ENCODE results near the gene POLR1F.
A peak's percentile ranks its signal among the peaks of the same experiment; 100 is the strongest.
"Not testable (repeated sequence)": the region's sequence is repeated elsewhere in the genome, so short reads cannot be mapped to it uniquely, and the experiment has no call there.

The POLR1F gene, protein sequence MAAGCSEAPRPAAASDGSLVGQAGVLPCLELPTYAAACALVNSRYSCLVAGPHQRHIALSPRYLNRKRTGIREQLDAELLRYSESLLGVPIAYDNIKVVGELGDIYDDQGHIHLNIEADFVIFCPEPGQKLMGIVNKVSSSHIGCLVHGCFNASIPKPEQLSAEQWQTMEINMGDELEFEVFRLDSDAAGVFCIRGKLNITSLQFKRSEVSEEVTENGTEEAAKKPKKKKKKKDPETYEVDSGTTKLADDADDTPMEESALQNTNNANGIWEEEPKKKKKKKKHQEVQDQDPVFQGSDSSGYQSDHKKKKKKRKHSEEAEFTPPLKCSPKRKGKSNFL

DNA sequence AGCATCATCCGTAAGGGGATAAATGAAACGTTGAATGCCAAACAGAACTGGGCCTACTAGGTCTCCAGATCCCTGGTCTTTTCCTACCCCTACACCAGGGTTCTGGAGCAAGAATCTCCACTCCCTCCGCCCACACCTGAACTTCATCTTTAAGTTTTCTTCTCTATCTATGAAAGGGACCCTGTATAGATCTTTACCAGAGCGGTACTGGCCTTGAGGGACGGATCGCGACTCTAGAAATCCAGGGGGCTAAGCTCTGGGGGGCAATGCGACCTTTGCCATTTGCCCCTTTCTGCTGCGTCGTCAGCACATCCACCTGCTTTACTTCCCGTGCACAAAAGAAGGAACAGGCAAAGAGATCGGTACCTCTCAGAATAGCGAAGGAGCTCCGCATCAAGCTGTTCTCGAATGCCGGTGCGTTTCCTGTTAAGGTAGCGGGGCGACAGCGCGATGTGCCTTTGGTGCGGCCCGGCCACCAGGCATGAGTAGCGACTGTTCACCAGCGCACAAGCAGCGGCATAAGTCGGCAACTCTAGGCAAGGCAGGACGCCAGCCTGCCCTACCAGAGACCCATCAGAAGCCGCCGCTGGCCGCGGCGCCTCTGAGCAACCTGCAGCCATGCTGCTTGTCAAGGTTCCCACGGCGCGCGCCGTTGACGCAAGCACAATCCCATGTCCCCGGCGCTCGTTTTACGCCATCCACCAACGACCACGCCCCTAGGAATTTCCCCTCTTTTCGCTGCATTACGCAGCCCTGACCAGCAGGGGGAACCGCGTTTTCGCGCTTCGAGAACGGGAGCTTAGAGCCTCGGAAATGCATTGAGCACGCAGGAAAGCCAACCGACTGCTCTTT, at the start of gene POLR1F:
Gene POLR1F (minus strand): TSS at position 641 of the 852 bp plus-strand sequence. CDS start 21 bp downstream, at position 620.
- peak; percentile 97 for DNase-seq

DNA sequence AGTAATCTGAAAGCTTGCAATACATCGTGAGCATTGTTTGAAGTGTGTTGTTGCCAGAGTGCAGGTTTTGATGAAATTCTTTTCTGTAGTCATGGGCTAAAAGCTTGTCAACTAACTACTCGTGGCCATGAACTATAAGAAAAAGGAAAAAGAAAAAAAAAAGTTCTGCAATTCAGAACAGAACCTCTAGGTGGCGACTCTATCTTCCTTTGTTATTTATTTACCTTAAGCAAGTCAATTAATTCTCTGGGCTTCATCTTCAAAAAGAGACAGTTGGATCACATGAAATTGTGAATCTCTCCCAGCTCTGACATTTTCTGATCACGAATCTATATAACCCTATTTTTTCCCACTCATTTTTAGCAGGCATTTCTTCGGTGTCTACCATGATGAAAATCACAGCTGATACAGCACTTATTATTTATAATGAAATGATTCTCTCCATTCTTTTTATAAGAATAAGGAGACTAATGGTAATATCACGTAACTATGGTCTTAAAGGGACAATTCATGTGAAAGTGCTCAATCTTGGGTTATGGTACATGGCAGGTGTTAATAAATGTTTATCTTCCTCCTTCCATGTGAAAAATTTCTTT, 45.8 kb upstream of the POLR1F start:
- DNase-seq = no peak

DNA sequence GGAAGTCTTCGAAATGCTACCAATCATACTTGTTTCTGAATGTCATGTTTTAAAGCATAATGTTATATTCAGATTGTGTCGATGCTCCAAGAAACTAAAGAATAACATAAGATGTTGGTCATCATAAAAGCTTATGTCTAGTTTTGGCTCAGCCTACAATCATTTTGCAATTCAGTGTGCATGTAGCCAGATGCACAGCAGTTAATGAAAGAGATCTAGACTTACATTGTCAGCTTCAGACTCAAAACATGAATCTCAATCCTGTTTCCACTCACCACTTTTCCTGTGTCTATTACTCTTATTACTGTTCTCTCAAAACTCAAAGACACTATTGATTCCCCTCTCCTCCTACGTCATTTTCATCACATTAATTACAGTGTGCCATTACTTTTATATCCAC, 43.2 kb upstream of the POLR1F start:
- no peak for DNase-seq

GRCh38 chr7:19749658-19750057, 40.8 kb upstream of the POLR1F start:
- DNase-seq = no peak

- DNase-seq = no peak
Measured at GRCh38 chr7:19747740-19748339, 39.0 kb upstream of the POLR1F start.

DNA sequence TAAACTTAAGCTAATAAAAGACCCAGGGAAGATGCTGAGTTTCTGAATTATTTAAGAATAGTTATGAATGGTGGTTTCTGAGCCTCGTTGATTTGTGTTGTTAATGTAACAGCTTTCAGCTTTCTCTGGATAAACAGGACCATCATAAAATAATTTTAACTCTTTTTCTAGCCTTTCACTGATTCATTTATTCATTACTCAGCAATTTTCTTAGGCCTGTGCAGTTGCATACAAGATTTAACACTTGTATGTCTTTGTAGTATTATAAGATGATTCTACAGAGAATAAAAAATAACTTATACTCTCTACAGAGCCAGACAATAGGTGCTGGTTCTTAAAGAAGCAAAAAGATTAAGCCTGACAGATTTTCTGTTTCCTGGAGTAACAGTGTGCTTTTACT, 35.2 kb upstream of the POLR1F start:
- DNase-seq = no peak

- no peak for DNase-seq
Measured at GRCh38 chr7:19728716-19729115, 19.9 kb upstream of the POLR1F start.

DNA sequence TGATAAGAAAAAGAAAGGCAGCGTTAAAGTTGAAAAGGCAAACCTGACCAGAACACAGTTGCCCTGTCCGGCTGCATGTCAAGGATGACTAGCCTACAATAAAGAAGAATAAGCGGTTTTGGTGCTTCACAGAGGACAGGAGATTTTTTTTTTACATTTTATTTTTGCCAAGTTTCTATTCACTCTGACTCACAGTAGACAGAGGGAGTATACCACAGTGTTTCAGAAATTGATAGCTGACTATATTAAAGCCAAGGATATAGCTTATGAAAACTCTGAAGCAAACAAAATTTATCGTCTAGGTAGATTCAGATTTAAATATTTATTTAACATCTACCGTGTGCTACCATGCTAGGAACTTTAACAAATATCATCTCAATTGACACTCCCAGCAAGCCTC, 16.9 kb upstream of the POLR1F start:
- DNase-seq = no peak

DNA sequence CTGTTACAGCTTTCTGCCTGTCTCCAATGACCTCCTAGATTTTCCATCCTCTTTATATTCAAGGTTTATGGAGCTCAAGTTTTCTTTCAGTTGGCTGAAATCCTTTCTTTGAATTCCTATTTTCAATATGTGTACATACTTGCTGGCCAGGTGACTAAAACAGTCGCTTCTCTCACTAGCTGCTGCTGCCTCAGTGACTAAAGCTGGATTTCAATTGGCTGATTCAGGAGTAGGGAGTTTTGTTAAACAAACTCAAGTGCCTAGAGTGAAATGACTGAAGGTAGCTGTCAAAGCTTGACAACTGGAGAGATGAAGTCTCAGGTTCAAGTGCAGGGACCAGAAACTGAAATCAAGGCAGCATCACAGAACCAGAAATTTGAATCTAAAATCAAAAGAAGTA, 6.7 kb upstream of the POLR1F start:
- no peak for DNase-seq

- no peak for DNase-seq
Measured at GRCh38 chr7:19713676-19714075, 4.8 kb upstream of the POLR1F start.

GRCh38 chr7:19709249-19709578, 377 bp upstream of the POLR1F start:
- no peak for DNase-seq

GRCh38 chr7:19707240-19707639, 1.6 kb downstream of the POLR1F start:
- DNase-seq = no peak

DNA sequence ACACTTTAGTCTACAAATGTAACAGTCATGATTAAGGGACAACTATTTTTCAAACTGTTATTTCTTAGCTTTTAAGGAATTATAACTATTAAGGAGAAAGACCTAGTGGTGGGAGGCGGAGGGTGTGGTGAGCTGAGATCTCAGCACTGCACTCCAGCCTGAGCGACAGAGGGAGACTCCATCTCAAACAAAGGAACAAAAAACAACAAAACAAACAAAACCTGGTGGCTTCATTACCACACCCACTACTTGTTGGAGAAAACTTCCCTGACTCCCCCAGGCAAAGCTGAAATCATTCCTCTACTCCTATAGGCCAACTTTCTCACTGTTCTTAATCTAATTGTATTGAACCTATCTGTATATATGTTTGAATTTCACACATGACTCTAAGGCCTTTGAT, 3.2 kb downstream of the POLR1F start:
- DNase-seq = no peak

DNA sequence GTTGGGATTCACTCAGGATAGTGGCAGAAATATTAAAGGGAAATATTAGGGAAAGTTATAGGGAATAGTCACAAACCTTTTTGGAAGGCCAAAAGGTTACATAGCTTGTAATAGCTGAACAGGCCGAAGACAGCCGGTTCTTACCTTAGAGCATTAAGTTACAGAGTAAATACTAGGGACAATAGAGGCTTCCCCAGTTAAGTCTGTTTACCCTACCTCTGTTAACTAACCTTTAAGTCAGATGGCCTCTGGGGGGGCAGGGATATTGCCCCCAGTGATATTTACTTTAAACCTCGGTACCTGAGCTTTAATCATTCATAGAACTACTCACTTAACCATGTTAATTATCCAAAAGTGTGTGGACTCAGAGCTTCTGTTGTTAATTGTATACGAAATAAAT, 7.4 kb downstream of the POLR1F start:
- DNase-seq = no peak

DNA sequence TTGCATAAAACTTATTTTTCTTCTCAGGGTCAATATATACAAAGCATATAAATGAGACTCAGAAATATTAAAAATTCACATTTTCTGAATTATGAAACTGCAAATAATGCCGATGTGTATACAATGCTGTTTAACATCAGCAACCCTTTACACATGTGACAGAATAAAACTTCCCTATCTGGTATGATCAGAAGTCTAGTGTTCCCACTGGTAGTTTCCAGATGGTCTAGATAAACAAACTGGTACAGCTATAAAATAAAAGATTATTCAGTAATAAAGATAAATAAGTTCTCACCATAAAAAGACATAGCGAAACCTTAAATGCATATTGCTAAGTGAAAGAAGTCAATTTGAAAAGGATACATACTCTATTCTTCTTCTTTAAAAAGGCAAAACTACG, 7.9 kb downstream of the POLR1F start:
- DNase-seq = no peak

DNA sequence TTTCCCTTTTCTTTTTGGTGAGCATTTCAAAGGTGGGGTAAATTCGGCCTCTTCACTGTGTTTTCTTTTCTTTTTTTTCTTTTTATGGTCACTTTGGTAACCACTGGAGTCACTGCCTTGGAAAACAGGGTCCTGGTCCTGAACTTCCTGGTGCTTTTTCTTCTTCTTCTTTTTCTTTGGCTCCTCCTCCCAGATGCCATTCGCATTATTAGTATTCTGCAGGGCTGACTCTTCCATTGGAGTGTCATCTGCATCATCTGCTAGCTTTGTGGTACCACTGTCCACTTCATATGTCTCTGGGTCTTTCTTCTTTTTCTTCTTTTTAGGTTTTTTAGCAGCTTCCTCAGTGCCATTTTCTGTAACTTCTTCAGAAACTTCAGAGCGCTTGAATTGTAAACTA, 10.5 kb downstream of the POLR1F start:
- no peak for DNase-seq

GRCh38 chr7:19696926-19697325, 11.9 kb downstream of the POLR1F start:
- no peak for DNase-seq

- no peak for DNase-seq
Measured at GRCh38 chr7:19692111-19692828, 16.6 kb downstream of the POLR1F start.

- DNase-seq = no peak
Measured at GRCh38 chr7:19690736-19691135, 18.1 kb downstream of the POLR1F start.

DNA sequence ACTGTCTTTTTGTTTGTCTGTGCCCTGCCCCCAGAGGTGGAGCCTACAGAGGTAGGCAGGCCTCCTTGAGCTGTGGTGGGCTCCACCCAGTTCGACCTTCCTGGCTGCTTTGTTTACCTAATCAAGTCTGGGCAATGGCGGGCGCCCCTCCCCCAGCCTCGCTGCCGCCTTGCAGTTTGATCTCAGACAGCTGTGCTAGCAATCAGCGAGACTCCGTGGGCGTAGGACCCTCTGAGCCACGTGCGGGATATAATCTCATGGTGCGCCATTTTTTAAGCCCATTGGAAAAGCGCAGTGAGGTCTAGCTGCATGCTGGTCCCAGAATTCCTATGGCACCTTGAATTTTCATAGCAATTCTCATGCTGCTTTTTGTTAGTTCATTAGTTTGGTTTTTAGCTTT, 19.7 kb downstream of the POLR1F start:
- DNase-seq = not testable (repeated sequence)

- DNase-seq = no peak
Measured at GRCh38 chr7:19681596-19681995, 27.2 kb downstream of the POLR1F start.

DNA sequence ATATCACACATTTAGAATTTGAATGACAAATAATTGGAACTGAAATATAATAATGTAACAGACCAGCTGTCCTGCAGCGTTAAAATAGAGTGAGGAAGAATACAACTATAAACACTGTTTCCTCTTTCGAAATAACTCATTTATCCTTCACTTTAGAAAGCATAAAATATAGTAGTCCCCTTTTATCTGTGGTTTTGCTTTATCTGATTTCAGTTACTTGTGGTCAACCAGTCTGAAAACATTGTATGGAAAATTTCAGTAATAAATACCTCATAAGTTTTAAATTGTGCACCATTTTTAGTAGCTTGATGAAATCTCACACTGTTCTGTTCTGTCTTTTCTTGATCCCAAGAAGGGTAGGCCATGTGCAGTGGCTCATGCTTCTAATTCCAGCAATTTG, 31.7 kb downstream of the POLR1F start:
- DNase-seq = no peak

GRCh38 chr7:19675816-19676215, 33.0 kb downstream of the POLR1F start:
- no peak for DNase-seq
